Suprapubic skin (tissue), 4 donors: ENCODE data around the gene URI1.

Experiments
- EP300 ChIP-seq: sonication (generic); formaldehyde crosslinking; IDR thresholded peaks from one replicate; pipeline ENCODE4 v1.6.1; 2017; ENCODE audit warnings: antibody characterized with exemption
- POLR2A ChIP-seq, 2 donors: fragments of 450-650 bp; IDR thresholded peaks; one replicate each; pipeline ENCODE4 v1.6.1; 2017; ENCODE audit warnings: antibody characterized with exemption in 2 of 2, mild to moderate bottlenecking in 2 of 2, moderate library complexity in 2 of 2
- POLR2AphosphoS5 ChIP-seq, 3 donors: sonication (generic); formaldehyde crosslinking; IDR thresholded peaks; one replicate each; pipeline ENCODE4 v1.6.1; 2017; ENCODE audit warnings: antibody characterized with exemption in 3 of 3
- TF ChIP-seq, protein P1 (sequence below), 2 donors: fragments of 200-600 bp in 1 of 2; fragments of 450-650 bp in 1 of 2; sonication (generic) in 1 of 2; IDR thresholded peaks; one replicate each; pipeline ENCODE4 v1.5.1; 2016 to 2019; ENCODE audit warnings: antibody characterized with exemption in 2 of 2, mild to moderate bottlenecking in 1 of 2, moderate library complexity in 1 of 2

DNA sequence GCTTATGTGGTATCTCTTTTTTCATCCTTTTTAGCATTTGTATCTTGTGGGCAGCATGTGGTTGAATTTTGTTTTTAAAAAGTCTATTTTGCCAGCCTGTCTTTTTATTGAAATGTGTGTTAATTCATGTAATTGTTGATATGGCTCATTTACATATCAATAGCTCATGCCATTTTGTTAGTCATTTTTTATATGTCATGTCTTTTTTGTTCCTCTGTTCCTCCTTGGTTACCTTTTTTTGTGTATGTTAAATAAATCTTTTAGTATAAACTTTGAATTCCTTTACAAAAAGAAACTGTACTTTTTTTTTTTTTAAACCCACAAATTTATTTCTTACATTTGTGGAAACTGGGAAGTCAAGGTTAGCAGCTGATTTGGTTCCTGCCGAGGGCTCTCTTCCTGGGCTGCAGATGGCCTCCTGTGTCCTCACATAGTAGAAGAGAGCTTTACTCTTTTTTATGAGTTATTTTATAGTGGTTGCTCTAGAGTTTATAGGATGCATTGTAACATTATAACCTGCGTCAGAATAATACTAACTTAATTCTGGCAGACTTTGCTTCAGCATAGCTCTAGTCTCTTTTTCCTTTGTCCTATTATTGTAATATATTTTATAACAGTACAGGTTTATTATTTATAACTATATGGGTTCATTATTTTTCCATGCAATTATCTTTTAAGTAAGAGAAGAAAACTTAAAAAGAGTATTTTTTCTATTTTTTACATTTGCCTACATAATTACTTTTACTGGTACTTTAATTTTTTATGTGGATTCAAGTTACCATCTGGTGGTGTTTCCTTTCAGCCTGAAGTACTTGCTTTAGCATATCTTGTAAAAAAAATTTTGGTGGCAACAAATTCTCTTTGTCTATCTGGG lies 86.3 kb downstream of the URI1 start:
- TF ChIP-seq, protein P1, sequence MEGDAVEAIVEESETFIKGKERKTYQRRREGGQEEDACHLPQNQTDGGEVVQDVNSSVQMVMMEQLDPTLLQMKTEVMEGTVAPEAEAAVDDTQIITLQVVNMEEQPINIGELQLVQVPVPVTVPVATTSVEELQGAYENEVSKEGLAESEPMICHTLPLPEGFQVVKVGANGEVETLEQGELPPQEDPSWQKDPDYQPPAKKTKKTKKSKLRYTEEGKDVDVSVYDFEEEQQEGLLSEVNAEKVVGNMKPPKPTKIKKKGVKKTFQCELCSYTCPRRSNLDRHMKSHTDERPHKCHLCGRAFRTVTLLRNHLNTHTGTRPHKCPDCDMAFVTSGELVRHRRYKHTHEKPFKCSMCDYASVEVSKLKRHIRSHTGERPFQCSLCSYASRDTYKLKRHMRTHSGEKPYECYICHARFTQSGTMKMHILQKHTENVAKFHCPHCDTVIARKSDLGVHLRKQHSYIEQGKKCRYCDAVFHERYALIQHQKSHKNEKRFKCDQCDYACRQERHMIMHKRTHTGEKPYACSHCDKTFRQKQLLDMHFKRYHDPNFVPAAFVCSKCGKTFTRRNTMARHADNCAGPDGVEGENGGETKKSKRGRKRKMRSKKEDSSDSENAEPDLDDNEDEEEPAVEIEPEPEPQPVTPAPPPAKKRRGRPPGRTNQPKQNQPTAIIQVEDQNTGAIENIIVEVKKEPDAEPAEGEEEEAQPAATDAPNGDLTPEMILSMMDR (IDR thresholded peaks at IDR 0.05): no peak
- no peak for TF ChIP-seq POLR2AphosphoS5 (IDR thresholded peaks at IDR 0.05)
- TF ChIP-seq POLR2A (IDR thresholded peaks at IDR 0.05): no peak
- no peak for TF ChIP-seq EP300
